ENCODE measurements around the gene SLC51A.
"Not testable (repeated sequence)": the region's sequence is repeated elsewhere in the genome, so short reads cannot be mapped to it uniquely, and the experiment has no call there.

Gene SLC51A

DNA sequence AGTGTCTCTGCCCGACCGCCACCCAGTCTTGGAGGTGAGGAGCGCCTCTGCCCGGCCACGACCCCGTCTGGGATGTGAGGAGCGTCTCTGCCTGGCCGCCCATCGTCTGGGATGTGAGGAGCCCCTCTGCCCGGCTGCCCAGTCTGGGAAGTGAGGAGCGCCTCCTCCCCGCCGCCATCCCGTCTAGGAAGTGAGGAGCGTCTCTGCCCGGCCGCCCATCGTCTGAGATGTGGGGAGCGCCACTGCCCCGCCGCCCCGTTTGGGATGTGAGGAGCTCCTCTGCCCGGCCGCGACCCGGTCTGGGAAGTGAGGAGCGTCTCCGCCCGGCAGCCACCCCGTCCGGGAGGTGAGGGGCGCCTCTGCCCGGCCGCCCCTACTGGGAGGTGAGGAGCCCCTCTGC, 27.8 kb downstream of the SLC51A start:
- DNase-seq: not testable (repeated sequence)

DNA sequence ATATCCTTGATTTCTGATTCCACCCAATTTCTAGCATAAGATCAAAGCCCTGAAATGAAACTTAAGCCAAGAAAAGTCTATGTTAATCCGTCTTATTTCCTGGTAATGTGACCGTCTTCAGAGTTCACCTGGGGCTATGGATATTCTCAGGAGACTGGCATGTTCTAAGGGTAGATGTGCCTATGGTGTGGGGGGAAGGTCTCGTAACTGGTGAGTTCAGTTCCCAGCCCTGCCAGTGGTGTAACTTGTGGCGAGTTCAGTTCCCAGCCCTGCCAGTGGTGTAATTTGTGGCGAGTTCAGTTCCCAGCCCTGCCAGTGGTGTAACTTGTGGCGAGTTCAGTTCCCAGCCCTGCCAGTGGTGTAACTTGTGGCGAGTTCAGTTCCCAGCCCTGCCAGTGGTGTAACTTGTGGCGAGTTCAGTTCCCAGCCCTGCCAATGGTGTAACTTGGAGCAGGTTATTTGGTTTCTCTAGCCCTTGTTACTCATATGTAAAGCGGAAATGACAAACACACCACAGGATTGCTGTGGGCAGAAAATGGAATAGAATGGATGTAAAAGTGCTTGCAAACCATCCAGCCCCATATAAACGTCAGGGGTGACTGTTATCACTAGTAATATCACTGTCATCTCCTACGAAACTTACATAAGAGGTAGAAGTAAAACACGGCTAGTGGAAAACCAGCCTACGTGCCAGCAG, 30.4 kb downstream of the SLC51A start:
- DNase-seq: no peak

DNA sequence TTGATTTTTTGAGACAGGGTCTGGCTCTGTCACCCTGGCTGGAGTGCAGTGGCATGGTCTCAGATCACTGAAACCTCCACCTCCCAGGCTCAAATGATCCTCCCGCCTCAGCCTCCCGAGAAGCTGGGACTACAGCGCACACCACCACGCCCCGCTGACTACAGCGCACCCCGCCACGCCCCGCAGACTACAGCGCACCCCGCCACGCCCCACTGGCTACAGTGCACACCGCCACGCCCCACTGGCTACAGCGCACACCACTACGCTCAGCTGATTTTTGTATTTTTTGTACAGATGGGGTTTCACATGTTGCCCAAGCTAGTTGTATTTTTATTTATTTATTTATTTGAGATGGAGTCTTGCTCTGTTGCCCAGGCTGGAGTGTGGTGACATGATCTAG, 35.6 kb downstream of the SLC51A start:
- no peak for DNase-seq

DNA sequence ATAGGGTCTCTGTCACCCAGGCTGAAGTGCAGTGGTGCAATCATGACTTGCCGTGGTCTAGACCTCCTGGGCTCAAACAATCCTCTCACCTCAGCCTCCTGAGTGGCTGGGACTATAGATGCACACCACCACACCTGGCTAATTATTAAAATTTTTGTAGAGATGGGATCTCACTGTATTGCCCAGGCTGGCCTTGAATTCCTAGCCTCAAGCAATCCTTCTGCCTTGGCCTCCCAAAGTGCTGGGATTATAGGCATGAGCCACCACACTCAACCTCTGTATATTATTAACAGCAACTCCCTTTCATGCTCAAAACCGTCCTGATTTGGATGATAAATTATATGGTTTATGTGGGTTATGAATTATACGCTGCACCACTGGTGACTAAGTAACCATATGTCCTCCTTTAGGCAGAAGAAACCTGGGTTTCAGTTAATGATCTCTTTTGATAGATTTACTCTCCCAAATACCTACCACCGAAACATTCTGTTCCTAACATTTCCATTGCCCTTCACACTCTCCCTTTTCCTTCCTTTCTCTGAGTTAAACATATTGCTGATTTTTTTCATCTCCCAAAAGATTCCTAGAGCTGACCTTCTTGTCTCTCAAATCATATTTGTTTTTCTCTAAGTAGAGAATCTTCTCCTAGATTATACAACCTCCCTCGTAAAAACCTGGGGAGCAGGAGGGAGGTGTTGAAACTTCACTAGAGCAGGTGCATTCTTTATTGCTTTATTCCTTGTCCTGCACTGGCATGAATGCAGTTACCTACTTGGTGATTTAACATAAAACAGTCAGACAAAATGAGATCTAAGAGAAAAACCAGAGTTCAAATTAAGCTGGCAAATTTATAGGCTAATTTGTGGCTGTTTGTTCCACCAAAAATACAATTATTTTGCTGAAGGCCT, 38.3 kb downstream of the SLC51A start:
- DNase-seq: no peak

DNA sequence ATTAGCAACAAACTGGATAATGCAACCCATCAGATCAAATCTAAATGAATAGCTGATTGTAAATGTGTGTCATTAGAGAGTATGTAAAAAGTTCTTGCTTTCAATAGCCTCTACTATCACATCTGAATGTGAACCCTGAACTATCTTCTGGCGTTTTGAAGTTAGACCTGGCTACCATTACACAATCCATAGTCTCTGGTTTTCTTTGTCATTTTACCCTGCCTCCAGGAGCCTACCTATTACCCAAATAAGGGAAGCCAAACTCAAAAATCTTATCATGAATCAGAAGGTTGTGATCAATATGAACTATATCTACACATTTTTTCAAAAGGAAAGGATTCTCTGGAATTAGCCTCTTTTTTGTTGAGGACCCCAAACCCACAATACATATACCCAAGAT, 39.4 kb downstream of the SLC51A start:
- no peak for DNase-seq

DNA sequence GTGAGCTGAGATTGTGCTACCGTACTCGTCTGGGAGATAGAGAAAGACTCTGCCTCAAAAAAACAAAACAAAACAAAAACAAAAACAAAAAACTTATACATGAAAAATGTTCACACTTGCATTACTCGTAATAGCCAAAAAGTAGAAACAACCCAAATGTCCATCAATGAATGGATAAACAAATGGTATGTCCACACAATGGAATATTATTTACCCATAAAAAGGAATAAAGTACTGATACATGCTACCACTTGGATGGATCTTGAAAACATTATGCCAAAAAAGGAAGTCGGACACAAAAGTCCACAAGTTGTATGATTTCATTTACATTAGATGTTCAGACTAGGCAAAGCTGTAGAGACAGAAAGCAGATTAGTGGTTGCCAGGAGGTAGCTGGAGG, 44.5 kb downstream of the SLC51A start:
- DNase-seq: no peak

DNA sequence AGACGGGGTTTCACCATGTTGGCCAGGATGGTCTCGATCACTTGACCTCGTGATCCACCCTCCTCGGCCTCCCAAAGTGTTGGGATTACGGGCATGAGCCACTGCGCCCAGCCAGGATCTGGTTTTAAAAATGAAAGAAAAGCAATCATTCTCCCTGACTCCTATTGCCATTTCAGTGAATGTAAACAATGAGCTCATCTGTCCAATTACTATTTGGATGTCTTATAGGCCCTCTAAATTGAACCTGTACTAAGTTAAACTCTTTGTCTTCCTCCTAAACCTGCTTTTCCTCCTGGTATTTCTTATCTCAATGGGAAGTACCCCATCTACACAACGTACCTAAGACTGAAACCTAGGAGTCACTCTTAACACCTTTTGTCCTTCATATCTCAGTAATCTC, 47.5 kb downstream of the SLC51A start:
- no peak for DNase-seq

DNA sequence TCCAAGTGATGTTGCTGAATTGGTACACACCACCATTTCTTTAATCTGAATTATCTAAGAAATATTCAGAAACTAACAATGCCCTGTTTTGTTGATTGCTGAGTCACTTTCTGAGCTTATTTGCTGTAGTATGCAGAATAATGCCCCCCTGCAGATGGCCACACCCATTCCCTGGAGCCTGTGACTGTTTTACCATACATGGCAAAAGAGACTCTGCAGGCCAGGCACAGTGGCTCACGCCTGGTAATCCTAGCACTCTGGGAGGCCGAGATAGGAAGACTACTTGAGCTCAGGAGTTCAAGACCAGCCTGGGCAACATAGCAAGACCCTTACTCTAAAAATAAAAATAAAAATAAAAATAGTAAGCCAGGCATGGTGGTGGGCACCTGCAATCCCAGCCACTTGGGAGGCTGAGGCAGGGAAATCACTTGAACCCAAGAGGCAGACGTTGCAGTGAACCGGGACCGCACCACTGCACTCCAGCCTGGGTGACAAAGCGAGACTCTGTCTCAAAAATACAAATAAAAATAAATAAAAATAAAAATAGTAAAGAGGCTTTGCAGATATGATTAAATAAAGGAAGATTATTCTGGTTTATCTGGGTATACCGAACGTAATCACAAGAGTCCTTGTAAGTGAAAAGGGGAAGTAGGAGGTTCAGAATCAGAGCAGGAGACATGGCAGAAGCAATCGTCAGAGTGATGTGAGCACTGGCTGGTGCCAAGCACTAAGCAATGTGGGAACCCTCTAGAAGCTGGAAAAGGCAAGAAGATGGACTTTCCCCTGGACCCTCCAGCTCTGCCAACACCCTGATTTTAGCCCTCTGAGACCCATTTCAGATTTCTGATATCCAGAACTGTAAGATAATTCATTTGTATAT, 52.2 kb downstream of the SLC51A start:
- no peak for DNase-seq

DNA sequence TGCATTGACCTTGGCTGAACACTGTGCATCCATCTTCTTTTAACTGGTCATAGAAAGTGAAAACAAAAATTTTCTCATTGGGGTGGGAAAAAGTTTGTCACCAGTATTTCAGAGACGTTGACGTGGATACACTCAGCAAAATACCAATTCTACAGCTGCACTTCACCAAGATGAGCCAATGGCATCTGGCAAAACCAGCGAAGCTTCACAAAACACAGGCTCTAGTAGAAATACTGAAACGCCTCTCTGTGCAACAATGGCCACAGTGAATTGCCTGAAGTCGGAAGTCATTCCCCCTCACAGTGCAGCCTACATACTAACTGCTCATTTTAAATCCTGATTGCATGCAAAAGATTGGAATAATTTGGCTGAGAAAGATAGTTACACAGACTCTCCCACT, 54.2 kb downstream of the SLC51A start:
- DNase-seq: no peak

DNA sequence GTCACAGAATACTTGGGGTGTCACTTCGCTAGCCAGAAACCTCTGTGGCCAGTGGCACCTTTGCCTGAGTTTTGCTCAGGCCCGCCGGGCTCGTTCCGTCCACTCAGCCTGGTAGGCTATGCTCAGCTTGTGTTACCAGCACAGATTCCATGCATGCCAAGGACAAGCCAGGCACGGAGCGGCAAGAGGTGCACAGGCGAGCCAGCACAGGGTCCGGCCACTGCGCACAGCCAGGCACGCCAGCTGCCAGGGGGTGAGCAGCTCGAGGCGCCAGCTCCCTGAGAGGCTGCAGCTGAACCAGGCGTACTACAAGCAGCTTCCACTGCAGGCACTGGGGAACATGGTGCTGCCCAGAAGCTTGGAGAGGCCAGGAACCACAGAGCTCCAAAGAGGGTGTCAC, 56.5 kb downstream of the SLC51A start:
- DNase-seq: no peak

DNA sequence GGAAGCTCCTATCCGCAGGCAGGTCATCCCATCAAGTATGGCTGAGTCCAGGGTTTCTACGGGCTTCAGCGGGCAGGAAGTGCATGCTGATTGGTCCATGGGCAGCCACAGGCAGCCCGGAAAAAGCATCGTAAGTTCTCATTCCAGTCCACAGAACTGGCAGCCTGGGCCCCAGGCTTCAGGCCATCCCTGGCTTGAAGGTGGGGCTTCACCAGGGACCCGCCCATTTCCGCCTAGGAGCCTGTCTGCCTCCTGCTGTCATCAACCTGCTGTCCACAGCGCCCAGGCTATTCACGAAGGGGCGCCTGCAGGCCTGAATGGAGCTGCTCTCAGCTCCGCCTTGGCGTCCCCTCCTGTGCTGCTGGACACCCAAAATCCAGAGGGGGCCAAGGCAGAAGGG, 57.3 kb downstream of the SLC51A start:
- no peak for DNase-seq

DNA sequence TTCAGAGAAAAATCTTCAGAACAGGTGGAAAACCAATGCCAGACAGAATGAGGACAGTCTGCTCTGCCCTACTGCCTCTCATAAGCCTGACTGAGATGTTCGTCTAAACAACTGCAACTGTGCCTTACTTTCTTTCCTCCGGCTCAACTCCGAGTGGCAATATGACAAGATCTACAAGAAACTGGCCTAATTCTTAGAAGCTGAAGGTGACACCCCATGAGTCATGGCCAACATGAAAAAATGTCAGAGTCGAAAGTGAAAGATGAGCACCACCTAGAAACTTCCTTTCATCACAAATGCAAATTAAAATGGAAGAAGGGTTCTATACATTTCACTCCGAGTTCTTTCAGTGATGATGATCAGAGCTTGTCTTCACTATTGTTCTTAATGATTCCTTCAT, 58.3 kb downstream of the SLC51A start:
- DNase-seq: no peak

DNA sequence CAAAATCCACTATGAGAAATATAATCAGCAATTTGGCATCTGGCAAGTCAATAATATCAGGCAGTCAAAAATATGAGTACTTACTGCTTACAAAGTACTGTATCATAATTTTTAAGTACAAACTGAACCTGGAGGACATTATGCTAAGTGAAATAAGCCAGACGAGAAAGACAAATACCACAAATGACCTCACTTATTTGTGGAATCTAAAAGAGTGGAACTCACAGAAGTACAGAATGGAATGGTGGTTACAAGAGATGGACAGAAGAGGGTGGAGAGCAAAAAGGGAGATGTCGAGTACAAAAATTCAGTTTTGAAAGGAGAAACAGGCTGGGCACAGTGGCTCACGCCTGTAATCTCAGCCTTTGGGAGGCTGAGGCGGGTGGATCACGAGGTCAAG, 58.8 kb downstream of the SLC51A start:
- DNase-seq: no peak

DNA sequence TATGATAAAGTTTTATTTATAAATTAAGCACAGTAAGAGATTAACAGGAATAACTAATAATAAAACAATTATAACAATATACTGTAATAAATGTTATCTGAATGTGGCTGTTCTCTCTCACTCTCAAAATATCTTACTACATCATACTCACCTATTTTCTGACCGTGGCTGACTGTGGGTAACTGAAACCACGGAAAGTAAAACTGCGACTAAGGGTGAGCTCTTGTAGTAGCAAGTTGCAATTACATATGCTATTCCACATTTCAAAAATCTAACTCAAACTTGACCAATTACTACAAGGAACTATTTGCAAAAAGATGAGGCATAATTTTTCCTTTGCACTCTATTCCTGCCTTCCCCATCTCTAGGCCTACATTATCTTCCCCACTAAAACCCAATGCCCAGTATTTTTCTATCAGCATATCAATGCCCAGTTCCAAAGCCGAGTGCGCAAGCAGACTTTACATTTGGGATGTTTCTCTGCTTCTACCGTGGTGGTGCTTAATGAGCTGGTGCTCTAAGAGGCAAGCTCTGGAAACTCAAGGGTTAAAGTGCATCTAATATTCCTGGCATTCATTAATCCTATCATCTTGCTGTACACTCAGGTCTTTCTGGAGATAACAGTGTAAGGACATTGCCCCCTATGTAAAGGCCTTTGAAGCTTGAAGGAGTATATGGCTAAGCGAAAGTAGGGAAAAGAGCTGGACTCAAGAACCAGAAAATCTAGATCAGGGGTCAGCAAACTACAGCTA, 64.5 kb downstream of the SLC51A start:
- DNase-seq: no peak

DNA sequence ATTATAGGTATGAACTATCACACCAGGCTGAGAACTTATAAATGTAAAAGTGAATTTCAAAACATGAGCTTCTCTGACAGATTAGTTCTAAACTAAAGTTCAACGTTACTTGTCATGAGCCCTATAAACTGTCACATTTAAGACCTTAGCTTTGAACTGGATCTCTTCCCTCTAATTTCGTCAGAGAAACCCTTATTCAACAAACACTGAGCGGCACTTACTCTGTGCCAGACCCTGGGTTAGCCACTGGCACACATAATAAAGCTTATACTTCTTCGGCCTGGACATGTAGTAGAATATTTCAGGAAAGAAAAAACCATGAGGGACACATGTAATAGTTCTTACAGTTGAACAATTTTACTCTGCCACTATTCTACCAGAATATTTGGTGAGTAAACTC, 65.6 kb downstream of the SLC51A start:
- DNase-seq: no peak

Measured in NCI-H187 treated with DMSO at 0.1 percent for 48 hours (cell line).